HG03135 (cell line): ENCODE measurements around the gene PDZD2.

Experiments
- ATAC-seq: cut with Tn5 transposase; IDR thresholded peaks from one replicate; pipeline ENCODE4 v1.9.1; 2021; ENCODE audit warnings: mild to moderate bottlenecking, moderate library complexity; ENCODE audit not compliant: unreplicated experiment

Gene PDZD2

DNA sequence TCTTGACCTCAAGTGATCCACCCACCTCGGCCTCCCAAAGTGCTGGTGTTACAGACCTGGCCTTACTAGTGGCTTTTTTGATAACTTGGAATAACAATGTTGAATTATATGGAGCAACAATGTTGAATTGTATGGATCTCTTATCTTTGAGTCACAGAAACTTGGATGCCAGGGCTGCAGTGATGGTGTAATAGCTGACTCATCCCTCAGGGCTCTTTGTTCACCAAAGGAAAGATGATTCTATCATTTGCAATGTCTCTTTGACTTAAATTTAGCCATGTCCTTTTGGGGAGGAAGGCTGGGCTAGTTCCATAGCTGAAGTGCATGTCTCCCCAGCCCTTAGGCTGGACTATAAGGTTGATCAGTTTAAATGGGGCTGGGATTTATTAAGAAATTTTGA lies 172.3 kb downstream of the PDZD2 start:
- ATAC-seq = no peak

DNA sequence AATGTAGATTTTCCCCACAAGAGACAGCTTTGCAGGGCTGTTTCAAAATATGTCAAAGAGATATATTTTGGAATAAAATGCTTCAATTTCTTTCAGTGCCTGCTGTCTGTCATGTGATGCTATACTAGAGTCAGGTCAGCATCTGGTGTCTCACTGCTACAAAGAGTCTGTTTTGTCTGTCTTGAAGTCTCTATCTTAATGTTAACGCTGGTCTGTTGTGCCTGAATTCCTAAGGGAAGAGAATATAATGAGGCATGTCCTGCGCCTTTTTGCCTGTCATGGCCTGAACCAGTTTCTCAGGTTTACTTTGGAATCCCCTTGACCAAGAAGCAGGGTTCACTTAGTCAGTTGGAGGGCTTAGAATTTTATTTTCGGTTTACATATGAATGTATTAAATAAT lies 176.4 kb downstream of the PDZD2 start:
- no peak for ATAC-seq

DNA sequence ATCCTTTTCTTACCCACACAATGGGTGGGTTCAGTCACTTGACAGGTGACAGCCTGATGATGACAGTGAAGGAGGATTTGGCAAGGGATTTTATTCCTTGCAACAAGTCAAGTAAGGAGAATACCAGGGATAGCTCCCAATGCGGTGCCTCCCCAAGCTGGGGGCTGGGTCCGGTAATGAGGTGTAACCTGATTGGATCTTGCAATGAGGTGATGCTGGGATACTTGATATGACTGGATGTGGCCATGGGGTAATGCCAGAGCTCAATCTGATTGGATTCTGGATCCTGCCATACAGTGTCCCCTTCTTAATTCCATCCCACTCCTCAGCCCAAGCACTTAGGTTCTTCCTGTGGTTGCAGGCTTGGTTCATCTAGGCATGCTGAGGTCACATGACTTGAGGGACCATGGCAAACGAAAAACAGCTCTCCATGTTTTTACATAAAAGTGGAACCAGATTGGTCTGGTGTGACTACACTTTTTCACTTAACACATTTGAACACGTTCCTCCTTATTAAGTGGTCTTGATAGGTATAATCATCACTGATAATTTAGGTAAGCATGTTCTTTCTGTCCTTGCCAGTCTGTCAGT lies 181.1 kb downstream of the PDZD2 start:
- no peak for ATAC-seq

DNA sequence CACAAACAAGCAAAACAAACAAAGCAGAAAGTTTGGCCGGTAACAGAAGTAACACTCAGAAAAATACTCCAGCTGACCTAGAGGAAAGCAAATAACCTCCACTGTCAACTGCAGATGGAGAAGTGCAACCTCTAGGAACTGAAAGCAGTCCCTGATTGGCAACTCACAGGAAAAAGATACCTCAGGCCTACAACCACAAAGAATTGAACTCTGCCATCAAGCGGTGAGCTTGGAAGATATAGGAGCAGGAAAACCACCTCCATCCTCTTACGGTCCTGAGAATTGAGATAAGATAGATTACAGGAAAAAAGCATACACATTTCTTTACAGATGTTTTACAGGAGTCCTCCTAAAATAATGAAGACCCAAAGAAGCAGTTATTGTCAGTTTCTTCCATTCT lies 184.5 kb downstream of the PDZD2 start:
- no peak for ATAC-seq

DNA sequence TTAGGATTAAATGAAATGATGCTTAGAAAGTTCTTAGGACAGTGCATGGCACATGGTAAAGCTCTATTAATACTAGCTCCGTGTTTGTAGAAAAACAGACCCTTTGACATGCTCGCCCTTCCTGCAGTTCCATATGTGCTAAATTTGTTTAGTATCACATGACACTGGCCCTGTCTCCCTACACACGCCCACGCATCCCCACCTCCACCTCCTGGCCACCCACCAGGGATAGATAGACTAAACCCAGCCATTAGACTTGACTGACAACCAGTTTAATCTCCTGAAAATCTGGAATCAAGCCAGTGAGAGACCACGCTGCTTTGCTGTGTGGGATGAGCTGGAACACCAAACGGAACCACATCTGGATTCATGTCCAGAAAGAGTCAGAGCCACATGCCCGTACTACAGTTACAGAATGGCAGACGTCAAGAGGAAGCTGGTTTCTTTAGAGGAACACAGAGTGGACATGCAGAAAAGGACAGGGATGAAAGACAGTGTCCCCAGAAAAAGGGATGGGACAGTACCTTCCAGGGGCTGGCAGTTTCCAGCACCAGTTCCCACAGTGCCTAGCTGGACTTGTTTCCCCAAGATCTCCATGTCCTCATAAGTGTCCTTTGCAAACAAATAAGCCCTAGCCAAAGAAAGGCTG lies 186.1 kb downstream of the PDZD2 start:
- ATAC-seq = no peak

DNA sequence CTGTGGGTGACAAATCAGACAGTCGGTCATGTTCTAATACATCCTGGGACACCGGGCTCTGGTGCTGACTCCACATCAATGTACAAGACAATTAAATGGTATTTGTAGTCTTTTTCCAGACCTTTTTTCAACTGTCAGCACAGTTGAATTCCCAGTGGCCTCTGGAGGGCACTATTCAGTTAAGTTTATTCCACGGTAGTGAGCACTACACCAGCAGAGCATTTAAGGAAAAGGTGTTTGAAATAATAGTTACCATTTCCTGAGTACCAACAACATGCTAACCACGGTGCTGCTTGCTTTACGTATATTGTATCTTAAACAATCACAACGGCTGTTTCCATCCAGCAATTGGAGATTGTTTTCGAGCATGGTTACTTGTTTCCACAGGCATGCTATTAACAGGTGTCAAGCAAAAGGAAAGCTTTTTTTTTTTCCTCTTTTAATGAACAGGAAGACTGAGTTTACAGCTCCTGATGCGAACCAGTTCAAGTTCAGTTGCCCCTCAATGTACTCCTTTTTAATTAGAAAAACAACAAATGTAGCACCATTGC lies 186.7 kb downstream of the PDZD2 start:
- ATAC-seq = no peak

DNA sequence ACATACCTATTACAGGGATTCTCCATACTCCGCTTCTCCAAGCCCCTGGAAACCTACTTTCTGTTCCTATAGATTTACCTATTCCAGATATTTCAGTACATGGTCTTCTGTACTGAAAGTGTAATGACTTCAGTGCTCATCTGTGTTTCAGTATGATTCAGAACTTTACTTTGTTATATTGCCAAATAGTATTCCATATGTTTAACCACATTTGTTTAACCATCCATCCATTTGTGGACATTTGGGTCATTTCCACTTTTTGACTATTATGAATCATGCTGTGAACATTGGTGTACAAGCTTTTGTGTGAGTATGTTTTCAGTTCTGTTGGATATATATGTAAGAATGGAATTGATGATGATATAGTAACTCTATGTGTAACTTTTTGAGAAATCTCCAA lies 188.9 kb downstream of the PDZD2 start:
- no peak for ATAC-seq

DNA sequence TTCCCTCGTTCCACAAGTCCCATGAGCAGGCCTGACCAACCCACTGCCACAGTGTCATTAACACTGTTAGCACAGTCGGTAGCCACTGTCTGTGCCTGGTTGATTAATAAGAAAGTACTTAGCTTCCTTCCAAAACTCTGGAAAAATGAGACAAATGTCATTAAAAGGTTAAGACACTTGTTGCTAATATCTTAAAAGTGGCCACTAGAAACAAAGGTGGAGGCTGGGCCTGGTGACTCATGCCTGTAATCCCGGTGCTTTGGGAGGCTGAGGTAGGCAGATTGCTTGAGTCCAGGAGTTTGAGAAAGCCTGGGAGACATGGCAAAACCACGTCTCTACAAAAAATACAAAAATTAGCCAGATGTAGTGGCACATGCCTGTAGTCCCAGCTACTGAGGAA lies 194.0 kb downstream of the PDZD2 start:
- no peak for ATAC-seq

DNA sequence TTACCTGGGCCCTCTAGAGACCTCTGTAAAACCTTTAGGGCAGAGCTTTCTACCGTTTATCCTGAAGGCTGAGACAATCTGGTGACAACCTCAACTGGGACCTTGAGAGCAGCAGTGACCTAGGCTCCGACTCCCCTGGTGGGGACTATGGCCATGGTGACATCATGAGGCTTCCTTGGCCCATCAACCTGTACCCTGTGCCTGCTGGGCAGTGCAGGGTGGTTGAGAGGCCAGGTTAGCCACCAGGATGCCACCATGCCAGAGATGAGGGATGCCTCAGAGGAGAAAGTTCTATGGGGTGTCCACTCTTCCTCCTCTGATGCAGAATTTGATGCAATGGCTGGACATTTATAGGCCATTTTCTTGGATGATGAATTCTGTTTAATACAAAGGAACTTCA lies 194.8 kb downstream of the PDZD2 start:
- ATAC-seq = no peak

DNA sequence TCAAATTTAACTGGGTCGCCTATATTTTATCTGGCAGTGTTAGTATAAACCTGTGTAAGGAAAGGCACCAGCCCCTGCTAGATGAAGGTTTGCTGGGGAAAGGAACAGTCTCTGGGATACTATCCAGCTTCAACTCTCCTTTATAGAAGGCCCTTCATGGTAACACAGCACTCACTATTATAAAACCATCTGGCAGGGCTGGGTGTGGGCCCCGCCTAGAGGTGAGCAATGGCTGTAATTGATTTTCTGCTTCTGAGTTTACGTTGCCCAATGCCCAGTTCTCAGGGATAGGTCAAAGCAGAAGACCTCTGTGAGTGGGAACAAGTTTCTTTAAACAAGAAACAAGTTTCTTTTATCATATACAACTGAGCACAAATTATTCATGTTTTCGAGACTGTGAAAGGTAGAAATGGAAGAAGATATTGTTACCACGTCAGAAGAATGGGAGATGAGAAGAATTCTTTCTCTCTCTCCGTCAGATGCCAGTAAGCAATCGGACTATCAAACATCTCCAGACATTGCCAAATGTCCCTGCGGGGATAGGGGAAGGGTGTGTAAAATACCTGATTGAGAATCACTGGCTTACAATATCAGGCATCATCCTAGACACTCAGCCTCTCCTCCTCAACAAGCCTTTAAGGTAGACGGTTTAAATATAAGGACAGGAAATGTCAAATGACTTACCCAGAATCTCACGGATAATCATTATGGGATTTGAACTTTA lies 205.9 kb downstream of the PDZD2 start:
- ATAC-seq = no peak

DNA sequence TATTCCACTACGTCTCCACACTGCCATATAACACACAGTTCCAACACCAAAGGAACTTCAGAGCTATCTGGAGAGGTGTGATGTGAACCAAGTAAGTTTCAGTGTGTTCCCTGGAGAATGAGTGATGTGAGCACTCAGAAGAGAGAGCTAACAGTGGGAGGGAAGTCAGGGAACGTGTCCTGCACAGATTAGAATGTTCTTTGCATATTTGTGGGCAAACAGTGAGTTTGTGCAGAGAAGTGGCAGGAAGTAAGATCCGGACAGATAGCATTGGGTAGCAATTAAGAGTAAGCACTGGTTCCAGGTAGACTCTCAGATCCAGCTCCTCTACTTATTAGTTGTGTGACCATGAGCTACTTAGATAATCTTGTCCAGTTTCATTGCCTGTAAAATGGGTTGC lies 206.4 kb downstream of the PDZD2 start:
- no peak for ATAC-seq

DNA sequence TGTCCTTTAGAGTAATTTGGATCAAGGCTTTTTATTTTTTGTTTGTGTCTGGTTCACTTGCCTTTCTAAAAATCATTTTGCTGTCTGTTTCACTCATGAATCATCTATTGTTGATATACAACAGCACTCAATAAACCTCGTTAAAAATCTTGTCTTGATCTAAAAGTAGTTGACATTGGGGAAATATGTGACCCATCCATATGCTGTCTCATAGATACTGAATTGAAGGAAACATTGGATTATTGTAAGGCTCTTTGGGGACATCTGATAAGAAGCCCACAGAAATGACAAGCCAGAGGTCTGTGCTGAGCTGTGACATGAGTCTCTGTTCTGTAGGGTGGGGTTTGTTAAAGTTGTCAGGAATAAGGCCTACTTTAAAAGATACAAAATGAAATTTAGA lies 208.0 kb downstream of the PDZD2 start:
- no peak for ATAC-seq

DNA sequence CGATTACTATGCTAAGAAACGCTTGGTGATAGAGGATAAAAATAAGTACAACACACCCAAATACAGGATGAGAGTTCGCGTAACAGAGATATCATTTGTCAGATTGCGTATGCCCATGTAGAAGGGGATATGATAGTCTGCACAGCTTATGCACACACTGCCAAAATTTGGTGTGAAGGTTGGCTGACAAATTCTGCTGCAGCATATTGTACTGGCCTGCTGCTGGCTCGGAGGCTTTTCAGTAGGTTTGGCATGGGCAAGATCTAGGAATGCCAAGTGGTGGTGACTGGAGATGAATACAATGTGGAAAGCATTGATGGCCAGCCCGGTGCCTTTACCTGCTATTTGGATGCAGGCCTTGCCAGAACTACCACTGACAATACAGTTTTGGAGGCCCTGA lies 208.4 kb downstream of the PDZD2 start:
- no peak for ATAC-seq

DNA sequence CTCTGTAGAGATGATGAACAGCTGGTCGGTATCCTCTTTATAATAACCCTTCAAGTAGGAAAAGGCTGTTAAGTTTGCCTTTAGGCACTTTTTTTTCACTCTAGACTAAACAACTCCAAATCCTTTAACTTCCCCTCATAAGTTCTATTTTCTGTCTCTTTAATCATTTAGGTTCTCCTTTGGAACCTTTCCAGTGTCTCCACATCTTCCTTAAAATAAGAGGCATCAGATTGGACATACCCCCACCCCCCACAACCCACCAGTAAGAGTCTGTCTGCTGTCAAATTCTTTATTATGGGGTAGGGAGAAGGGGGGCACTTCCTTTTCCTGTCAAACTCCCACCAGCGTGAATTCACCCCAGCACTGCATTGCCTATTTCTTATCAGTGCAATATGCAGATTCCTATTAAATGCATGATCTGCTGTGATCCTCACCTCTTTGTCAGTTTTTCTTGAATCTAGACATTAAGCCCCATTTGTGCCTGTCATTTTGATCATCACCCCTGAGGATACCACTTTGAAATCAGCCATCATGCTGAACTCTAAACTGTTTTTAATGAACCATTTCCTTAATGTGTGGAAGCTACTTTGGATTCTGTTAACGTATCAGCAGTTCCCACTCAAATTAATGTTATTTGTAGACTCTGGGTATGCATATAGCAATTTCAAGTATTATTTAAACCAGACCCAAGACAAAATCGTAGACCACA lies 212.2 kb downstream of the PDZD2 start:
- no peak for ATAC-seq

DNA sequence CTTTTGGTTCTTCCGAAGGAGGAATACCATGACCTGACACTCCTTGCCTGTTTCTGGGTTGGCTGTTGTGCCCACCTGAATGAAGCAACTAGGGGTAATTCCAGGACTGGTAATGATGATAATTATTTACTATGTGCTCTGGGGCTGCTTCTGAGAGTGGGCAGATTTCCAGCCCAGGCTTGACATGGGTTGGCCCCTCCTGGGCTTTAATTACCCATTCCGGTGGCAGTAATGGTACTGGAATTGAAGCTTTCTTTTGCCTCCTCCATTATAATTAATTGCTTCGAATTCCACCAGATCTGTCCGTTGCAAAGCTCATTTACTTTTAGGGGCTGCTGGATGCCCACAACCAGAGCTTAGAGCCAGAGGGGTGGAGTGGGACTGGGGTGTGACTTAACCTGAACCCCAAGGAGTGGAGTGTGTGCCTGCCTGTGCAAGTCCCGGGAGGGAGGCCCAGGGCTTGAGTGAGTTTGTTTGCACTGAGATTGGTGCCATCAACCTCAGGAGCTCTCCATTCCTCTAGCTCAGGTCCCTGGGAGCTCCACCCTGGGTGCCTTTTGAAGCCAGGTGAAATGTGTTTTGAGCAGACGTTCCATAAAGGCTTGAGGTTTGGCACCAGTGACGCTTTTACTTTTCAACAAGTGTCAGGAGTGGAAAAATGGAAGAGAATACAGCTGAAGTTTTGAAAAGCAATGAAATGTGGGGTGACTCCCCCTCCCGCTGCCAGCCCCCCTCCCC lies 214.6 kb downstream of the PDZD2 start:
- ATAC-seq = no peak

DNA sequence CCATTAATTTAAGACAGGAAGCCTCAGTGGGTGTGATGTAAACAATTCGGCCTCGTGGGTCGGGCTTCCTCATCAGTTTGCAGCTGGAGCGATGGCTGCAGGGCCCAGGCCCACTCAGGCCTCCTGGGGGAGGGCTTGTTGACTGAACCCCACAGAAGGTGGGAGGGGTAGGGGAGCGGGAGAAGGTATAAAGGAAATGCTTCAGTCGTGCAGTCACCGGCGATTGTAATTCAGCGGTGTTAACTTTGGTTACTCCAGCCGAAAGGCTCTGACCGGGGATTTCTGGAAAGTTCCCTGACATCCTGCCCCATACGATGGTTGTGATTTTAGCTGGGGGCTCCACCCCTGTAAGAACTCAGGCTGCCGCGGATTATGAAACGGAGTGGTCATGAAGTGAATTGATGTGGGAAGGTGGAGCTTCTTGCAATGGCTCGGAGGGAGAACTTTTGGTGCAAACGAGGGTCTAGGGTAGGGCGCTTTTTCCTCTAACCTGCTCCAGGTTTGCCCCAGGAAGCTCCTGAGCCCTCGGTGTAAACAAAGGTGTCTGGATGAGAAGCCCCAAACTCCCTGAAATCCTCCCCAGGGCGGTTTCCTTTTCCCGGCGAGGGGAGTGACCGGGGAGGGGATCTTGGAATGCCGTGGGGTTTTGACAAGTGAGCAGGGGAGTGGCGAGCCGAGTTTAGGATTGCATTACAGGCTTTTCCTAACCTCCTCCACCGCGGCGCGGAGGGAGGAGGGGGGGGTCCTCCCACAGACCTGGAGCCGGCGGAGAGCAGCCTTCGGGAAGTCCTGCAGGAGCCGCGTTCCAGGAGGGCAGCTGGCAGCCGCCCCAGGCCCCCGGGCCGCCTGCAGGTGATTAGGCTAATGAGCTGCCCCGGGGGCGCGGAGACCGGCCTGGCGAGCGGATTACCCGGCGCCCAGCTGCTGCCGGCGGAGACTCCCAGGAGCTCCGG lies 215.5 kb downstream of the PDZD2 start:
- ATAC-seq = no peak

DNA sequence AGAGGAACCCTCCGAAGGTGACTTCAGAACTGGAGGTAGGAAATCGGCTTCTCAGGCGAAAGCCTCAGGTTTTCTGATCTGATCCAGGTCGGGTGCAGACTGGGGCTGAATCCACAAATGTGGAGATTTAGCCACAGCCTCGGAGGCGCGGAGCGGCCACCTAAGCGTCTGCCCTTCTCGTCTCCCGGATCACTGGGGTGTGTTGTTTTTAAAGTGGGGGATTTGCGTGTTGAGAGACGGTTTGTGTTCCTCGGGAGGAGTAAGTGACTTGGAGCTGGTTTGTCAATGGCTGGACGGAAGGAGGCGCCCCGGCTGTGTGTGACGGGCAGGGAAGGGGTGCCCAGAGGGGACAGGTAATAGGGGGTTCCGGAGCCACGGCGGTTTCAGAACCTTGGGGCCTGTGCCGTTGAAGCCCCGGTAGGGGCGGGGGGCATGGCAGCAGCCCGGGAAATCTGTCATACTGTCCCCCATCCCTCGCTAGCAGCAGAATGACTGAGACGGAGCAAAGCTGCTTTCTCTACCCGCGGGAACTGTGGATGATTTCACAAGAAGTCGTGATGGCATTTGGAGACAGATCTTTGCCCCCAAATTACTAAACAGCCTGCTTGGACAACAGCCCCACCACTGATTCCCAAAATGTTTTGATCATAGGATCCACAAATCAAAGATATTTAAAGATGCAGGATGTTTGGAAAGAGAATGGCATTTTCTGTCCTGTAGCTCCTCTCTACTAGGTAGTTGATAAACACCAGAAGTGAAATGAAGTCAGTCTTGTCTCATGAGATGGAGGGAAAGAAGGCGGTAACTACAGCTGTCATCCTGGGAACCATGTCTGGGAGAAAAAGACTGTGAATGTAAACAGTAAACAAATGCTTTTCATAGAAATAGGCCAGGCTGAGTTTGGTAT lies 216.5 kb downstream of the PDZD2 start:
- ATAC-seq = no peak

DNA sequence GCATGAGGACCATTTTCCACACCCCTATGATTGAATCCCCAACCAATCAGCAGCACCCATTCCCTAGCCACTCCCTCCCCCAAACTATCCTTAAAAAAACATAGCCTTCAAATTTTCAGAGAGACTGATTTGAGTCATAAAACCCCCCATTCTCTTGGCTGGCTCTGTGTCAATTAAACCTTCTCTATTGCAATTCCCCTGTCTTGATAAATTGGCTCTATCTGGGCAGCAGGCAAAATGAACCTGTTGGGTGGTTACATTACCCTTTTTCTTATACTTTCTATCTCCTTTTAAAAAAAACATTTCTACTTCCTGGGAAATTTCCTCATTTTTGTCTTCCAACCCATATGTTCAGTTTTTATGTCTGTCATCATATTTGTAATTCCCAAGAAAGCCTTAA lies 220.2 kb downstream of the PDZD2 start:
- ATAC-seq = no peak

DNA sequence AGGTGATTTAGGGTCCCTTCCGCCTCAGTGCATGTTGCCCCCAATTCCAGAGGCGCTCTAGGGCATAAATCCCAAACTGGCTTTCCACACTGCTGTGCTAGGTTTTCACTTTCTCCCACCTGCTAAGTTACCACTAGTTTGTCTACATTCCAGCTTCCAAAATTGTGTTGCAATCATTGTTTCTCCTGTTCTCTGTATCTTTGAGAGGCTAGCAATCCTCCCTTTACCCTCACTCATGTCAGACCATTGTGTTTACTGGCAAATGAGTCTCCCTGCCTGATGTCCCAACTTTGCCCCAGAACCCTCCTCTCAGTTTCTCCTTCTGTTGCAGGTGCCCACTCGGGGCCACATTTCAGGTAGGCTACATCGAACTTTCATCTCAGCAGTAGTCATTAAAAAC lies 221.3 kb downstream of the PDZD2 start:
- ATAC-seq = no peak
